Stomach (tissue), 9 donors: ENCODE results near the gene EFNA1. TPM values are rescaled to one million over a fixed set of nuclear protein-coding genes. Genes with fewer than 3 reads are reported as not detected.

Experiments used
- DNase-seq, 2 donors: peaks; one replicate each; pipeline versions ENCODE4 v3.0.0 to v3.0.0-alpha.2; 2013 to 2019
- H3K27ac ChIP-seq, 5 donors: fragments of 200-600 bp in 4 of 5; sonication (generic) in 4 of 5; one replicate each; pipeline ENCODE4 v1.5.1; 2013 to 2019; ENCODE audit warnings: mild to moderate bottlenecking in 1 of 5, moderate library complexity in 1 of 5
- H3K27me3 ChIP-seq, 3 donors: fragments of 200-600 bp; sonication (generic); one replicate each; pipeline ENCODE4 v1.5.1; 2017 to 2019; ENCODE audit warnings: mixed run types in 1 of 3
- H3K36me3 ChIP-seq, 4 donors: fragments of 200-600 bp; sonication (generic); 1 replicate in 3 of 4; 2 replicates in 1 of 4; pipeline ENCODE4 v1.5.1; 2016 to 2019
- H3K4me1 ChIP-seq, 4 donors: fragments of 200-600 bp; sonication (generic); one replicate each; pipeline ENCODE4 v1.5.1; 2016 to 2019
- H3K4me3 ChIP-seq, 4 donors: fragments of 200-600 bp; sonication (generic) in 3 of 4; one replicate each; pipeline ENCODE4 v1.5.1; 2016 to 2019; ENCODE audit warnings: mild to moderate bottlenecking in 1 of 4
- H3K9me3 ChIP-seq, 4 donors: fragments of 200-600 bp; sonication (generic); one replicate each; pipeline ENCODE4 v1.5.1; 2016 to 2019
- CTCF ChIP-seq, 7 experiments: fragments of 450-650 bp in 4 of 7; fragments of 200-600 bp in 3 of 7; sonication (generic) in 3 of 7; IDR thresholded peaks; one replicate each; pipeline ENCODE4 v1.5.1; 2016 to 2019; ENCODE audit warnings: antibody characterized with exemption in 7 of 7, control low read depth in 2 of 7, mild to moderate bottlenecking in 1 of 7
- EP300 ChIP-seq: sonication (generic); formaldehyde crosslinking; IDR thresholded peaks from one replicate; pipeline ENCODE4 v1.6.1; 2017; ENCODE audit warnings: antibody characterized with exemption
- POLR2A ChIP-seq, 4 donors: fragments of 450-650 bp; IDR thresholded peaks; one replicate each; pipeline ENCODE4 v1.6.1; 2016; ENCODE audit warnings: antibody characterized with exemption in 4 of 4, control low read depth in 2 of 4, mild to moderate bottlenecking in 1 of 4, moderate library complexity in 1 of 4
- POLR2AphosphoS5 ChIP-seq, 3 donors: sonication (generic); formaldehyde crosslinking; IDR thresholded peaks; one replicate each; pipeline ENCODE4 v1.6.1; 2016; ENCODE audit warnings: antibody characterized with exemption in 3 of 3
- WGBS, 5 donors: extraction: QIAGEN DNeasy Blood & Tissue Kit in 3 of 5; methylation state at CpG; one replicate each; pipeline versions ENCODE4 v1.1.5 to v1.1.7; 2013 to 2018; 5-methylcytosine and 5-hydroxymethylcytosine counted together
- intact Hi-C: fragments of 100-400 bp; cut with DNase I; formaldehyde crosslinking; loops from one replicate; pipeline ENCODE4 v1.15.1; 2023; ENCODE audit warnings: low total_unique reads
- polyA plus RNA-seq, 3 donors: library from polyadenylated mRNA; stranded (reverse); fragments of 200-250 nt; gene quantifications; one replicate each; pipeline ENCODE4 v1.2.3, GENCODE V29; 2013
- total RNA-seq, 5 donors: library from RNA; depleted of rRNA; stranded (reverse); fragments of >200 nt; gene quantifications; one replicate each; pipeline versions ENCODE4 v1.1.0 to v1.2.3, GENCODE V29; 2014 to 2016
- donor health status: healthy with polysubstance abuse.
- donor health status: Bipolar disorder and iron deficiency.
- donor health status: healthy.

Gene EFNA1
- total and polyA plus RNA-seq, 8 donors: 12.2 to 75.3 (median 36.5) TPM

- Histone ChIP-seq H3K9me3 (no peaks in the 10 kb centered on the region), H3K4me1 (peaks cover 60 to 69% (median 66%) of the 10 kb centered on the region in 4 donors), H3K36me3 (no peaks in the 10 kb centered on the region), H3K27me3 (peaks cover 21 to 62% (median 57%) of the 10 kb centered on the region in 3 donors), H3K4me3 (peak overlapping the region; percentile 6 to 62 (median 46)), H3K27ac (no peak overlapping the region)
- intact Hi-C loops: no loop called here
- peak in 1 of 2 donors; percentile 65 for DNase-seq
- TF ChIP-seq POLR2AphosphoS5 (IDR thresholded peaks at IDR 0.05): no peak
- TF ChIP-seq CTCF (IDR thresholded peaks at IDR 0.05): no peak
- TF ChIP-seq POLR2A (IDR thresholded peaks at IDR 0.05): no peak
- no peak for TF ChIP-seq EP300
- WGBS, 5 donors: 1 to 2% (median 1%) methylated on average over 28 to 67 of the region's 67 CpGs
Observed at GRCh38 chr1:155079487-155080311, 48.0 kb upstream of the EFNA1 start.

GRCh38 chr1:155080312-155081228, 47.1 kb upstream of the EFNA1 start:
- Histone ChIP-seq H3K27me3 (peaks cover 21 to 62% (median 57%) of the 10 kb centered on the region in 3 donors), H3K9me3 (no peaks in the 10 kb centered on the region), H3K27ac (no peak overlapping the region), H3K4me1 (peaks cover 62 to 74% (median 70%) of the 10 kb centered on the region in 4 donors), H3K36me3 (no peaks in the 10 kb centered on the region), H3K4me3 (peak overlapping the region; percentile 28 to 62 (median 46))
- TF ChIP-seq CTCF (IDR thresholded peaks at IDR 0.05): no peak
- no peak for TF ChIP-seq EP300
- no peak for TF ChIP-seq POLR2AphosphoS5 (IDR thresholded peaks at IDR 0.05)
- no peak for TF ChIP-seq POLR2A (IDR thresholded peaks at IDR 0.05)
- peak in 1 of 2 donors; percentile 86 for DNase-seq
- intact Hi-C loops: no loop called here
- 1 to 2% (median 1%) methylated on average over 29 to 71 of the region's 71 CpGs for WGBS, 5 donors

- Histone ChIP-seq H3K36me3 (no peaks in the 10 kb centered on the region), H3K4me1 (peaks cover 70 to 83% (median 79%) of the 10 kb centered on the region in 4 donors), H3K9me3 (no peaks in the 10 kb centered on the region), H3K27me3 (peaks cover 21 to 62% (median 57%) of the 10 kb centered on the region in 3 donors), H3K27ac (no peak overlapping the region), H3K4me3 (peak overlapping the region; percentile 3 to 51 (median 22))
- WGBS, 5 donors: 2 to 5% (median 3%) methylated on average over 44 to 68 of the region's 68 CpGs
- TF ChIP-seq CTCF (IDR thresholded peaks at IDR 0.05): no peak
- TF ChIP-seq POLR2A (IDR thresholded peaks at IDR 0.05): no peak
- TF ChIP-seq EP300: no peak
- no peak for TF ChIP-seq POLR2AphosphoS5 (IDR thresholded peaks at IDR 0.05)
- peak in 1 of 2 donors; percentile 60 for DNase-seq
- intact Hi-C loops: no loop called here
Observed at GRCh38 chr1:155081472-155082300, 46.0 kb upstream of the EFNA1 start.
